HL-60 (cell line): ENCODE measurements around the gene C1orf56.

Experiments
- DNase-seq, 2 experiments: peaks; one replicate each; pipeline ENCODE4 v3.0.0-alpha.2; 2010 to 2020; ENCODE audit warnings: low read depth in 1 of 2, low spot score in 1 of 2
- H3K27ac ChIP-seq: fragments of 250-450 bp; sonication (Bioruptor Pico); replicated peaks from 2 replicates; pipeline ENCODE4 v1.5.1; 2020; ENCODE audit warnings: mild to moderate bottlenecking, moderate library complexity
- H3K27me3 ChIP-seq: fragments of 250-450 bp; sonication (Bioruptor Pico); 2 replicates; pipeline ENCODE4 v1.5.1; 2021; ENCODE audit warnings: mild to moderate bottlenecking, moderate library complexity; ENCODE audit not compliant: insufficient read depth, poor library complexity, severe bottlenecking
- H3K4me3 ChIP-seq: replicated peaks from 2 replicates; pipeline ENCODE4 v1.5.1; 2011; ENCODE audit warnings: mild to moderate bottlenecking, control low read depth, low read length; ENCODE audit not compliant: insufficient read depth
- GABPA ChIP-seq: IDR thresholded peaks from 2 replicates; pipeline ENCODE4 v1.6.1; 2012; ENCODE audit warnings: low read depth
- POLR2AphosphoS5 ChIP-seq: IDR thresholded peaks from 2 replicates; pipeline ENCODE4 v1.6.1; 2012; ENCODE audit warnings: low read depth
- REST ChIP-seq: IDR thresholded peaks from 2 replicates; pipeline ENCODE4 v1.6.1; 2012; ENCODE audit warnings: low read depth; ENCODE audit not compliant: insufficient replicate concordance
- SPI1 ChIP-seq: IDR thresholded peaks from 2 replicates; pipeline ENCODE4 v1.6.1; 2012; ENCODE audit warnings: low read depth, mild to moderate bottlenecking, borderline replicate concordance
- TF ChIP-seq, protein P1 (sequence below): IDR thresholded peaks from one replicate; pipeline ENCODE4 v1.5.1; 2011; ENCODE audit warnings: low read length, control low read depth, inconsistent platforms; ENCODE audit not compliant: insufficient read depth

Gene C1orf56

DNA sequence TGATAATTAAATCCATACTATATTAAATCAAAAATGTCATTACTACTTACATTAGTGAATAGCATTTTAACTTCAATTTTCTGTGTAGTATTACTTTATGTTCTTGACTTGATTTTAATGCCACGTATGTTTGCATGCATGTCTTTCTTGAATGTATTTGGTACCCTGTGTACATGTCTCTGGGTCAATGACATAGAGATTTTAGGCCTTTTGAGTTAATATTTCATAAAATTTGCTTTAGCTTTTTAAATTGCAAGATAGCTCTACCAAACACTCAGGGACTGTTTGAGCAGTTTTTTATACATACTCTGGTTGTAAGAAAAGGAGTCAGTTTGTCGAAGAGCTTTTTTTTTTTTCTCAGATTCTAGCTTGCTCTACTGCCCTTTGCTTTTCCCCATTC, 14.2 kb downstream of the C1orf56 start:
- no peak overlapping the region for H3K27ac ChIP-seq

GRCh38 chr1:151062741-151063371, 15.3 kb downstream of the C1orf56 start:
- H3K4me3 ChIP-seq = no peak overlapping the region
- no peak for TF ChIP-seq SPI1
- no peak for TF ChIP-seq GABPA
- TF ChIP-seq REST = no peak
- TF ChIP-seq POLR2AphosphoS5 = no peak
- TF ChIP-seq, protein P1, sequence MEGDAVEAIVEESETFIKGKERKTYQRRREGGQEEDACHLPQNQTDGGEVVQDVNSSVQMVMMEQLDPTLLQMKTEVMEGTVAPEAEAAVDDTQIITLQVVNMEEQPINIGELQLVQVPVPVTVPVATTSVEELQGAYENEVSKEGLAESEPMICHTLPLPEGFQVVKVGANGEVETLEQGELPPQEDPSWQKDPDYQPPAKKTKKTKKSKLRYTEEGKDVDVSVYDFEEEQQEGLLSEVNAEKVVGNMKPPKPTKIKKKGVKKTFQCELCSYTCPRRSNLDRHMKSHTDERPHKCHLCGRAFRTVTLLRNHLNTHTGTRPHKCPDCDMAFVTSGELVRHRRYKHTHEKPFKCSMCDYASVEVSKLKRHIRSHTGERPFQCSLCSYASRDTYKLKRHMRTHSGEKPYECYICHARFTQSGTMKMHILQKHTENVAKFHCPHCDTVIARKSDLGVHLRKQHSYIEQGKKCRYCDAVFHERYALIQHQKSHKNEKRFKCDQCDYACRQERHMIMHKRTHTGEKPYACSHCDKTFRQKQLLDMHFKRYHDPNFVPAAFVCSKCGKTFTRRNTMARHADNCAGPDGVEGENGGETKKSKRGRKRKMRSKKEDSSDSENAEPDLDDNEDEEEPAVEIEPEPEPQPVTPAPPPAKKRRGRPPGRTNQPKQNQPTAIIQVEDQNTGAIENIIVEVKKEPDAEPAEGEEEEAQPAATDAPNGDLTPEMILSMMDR = no peak
- no peak overlapping the region for H3K27ac ChIP-seq
- DNase-seq = no peak
- no peaks in the 10 kb centered on the region for H3K27me3 ChIP-seq

More for the DNA sequence above, 14.2 kb downstream of the C1orf56 start:
- DNase-seq = no peak
- TF ChIP-seq POLR2AphosphoS5 = no peak
- no peak for TF ChIP-seq SPI1
- TF ChIP-seq, protein P1 = no peak
- no peak for TF ChIP-seq GABPA
- TF ChIP-seq REST = no peak
- Histone ChIP-seq H3K27me3 (no peaks in the 10 kb centered on the region), H3K4me3 (no peak overlapping the region)

DNA sequence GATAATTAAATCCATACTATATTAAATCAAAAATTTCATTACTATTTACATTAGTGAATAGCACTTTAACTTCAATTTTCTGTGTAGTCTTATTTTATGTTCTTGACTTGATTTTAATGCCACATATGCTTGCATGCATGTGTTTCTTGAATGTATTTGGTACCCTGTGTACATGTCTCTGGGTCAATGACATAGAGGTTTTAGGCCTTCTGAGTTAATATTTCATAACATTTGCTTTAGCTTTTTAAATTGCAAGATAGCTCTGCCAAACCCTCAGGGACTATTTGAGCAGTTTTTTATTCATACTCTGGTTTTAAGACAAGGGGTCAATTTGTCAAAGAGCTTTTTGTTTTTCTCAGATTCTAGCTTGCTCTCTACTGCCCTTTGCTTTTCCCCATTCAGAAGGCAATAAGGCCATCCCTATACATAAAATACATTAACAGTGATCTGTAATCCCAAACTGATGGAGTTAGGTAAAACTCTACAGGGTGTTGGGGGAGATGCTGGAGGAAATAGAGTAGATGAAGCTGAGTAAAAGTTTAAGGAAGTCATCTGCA, 17.6 kb downstream of the C1orf56 start:
- TF ChIP-seq REST (no peak), POLR2AphosphoS5 (no peak), GABPA (no peak), SPI1 (no peak)
- TF ChIP-seq, protein P1 = no peak
- Histone ChIP-seq H3K27me3 (no peaks in the 10 kb centered on the region), H3K4me3 (no peak overlapping the region), H3K27ac (no peak overlapping the region)
- DNase-seq = no peak
